IPS-18c (cell line): ENCODE data around the gene SNAP91.
"Not testable (repeated sequence)": the region's sequence is repeated elsewhere in the genome, so short reads cannot be mapped to it uniquely, and the experiment has no call there.

Source experiments
- H3K4me3 ChIP-seq: 2 replicates; pipeline ENCODE4 v1.7.0; 2013; ENCODE audit warnings: low read depth, mild to moderate bottlenecking, low read length, moderate library complexity; ENCODE audit not compliant: insufficient read depth
- H3K9me3 ChIP-seq: one replicate; pipeline ENCODE4 v1.6.1; 2013; ENCODE audit warnings: mild to moderate bottlenecking, low read length, moderate library complexity; ENCODE audit not compliant: control insufficient read depth, insufficient read depth

The SNAP91 gene

GRCh38 chr6:83708970-83709747 is at the start of gene SNAP91:
TSS of gene SNAP91 (minus strand) at chr6:83709101. CDS start at chr6:83707927, 1,174 bp downstream.
- no peaks in the 10 kb centered on the region for H3K9me3 ChIP-seq
- peak within 1 kb of the TSS; percentile 72 for H3K4me3 ChIP-seq

DNA sequence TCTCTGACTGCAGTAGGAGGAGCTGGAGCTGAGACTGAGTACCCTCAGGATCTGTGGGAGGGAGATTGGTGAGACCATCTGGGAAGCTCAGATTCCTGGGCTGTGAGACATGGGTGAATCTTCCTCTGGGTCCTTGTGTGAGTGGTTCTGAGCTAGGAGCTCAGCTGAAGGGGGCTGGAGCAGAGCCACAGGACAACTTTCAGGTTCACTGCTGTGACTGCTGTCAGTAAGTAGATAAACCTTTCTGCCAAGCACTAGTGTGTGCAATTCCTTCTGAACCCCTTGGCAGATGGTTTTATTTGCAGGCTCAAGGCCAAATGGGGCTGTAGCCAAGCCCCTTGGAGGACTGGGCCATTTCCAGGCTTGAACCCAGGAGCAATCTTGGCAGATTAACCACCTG is 49.6 kb upstream of the SNAP91 start:
- H3K9me3 ChIP-seq = no peaks in the 10 kb centered on the region
- no peak overlapping the region for H3K4me3 ChIP-seq

DNA sequence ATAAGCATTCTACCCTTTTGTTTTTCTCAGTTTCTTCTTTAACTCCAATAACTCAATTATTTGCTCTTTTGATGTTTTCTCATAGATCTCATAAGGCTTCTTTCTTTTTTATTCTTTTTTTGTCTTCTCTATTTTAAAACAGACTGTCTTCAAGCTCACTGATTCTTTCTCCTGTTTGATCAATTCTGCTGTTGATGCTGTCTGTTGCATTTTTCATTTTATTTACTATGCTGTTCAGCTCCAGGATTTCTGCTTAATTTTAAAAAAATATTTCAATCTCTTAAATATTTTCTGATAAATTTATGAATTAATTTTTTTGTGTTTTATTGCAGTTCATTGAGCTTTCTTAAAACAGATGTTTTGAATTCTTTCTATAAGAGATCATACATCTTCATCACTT is 48.1 kb upstream of the SNAP91 start:
- H3K9me3 ChIP-seq = no peaks in the 10 kb centered on the region
- H3K4me3 ChIP-seq = no peak overlapping the region

DNA sequence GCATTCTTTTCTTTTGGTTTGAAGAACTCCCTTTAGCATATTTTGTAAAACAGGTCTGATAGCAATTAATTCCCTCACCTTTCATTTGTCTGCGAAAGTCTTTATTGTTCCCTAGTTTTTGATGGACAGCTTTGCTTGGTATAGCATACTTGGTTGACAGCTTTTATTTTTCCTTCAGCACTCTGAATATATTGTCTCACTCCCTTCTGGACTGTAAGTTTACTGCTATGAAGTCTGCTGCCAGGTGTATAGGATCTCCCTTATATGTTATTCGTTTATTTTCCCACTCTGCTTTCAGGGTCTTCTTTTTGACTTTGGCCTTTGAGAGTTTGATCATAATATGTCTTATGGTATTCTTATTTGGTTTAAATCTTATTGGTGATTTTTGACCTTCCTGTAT is 47.7 kb upstream of the SNAP91 start:
- Histone ChIP-seq H3K4me3 (no peak overlapping the region), H3K9me3 (no peaks in the 10 kb centered on the region)

DNA sequence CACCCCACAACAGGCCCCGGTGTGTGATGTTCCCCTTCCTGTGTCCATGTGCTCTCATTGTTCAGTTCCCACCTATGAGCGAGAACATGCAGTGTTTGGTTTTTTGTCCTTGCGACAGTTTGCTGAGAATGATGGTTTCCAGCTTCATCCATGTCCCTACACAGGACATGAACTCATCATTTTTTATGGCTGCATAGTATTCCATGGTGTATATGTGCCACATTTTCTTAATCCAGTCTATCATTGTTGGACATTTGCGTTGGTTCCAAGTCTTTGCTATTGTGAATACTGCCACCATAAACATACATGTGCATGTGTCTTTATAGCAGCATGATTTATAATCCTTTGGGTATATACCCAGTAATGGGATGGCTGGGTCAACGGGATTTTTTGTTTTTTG is 43.5 kb upstream of the SNAP91 start:
- H3K9me3 ChIP-seq, H3K4me3 ChIP-seq: not testable (repeated sequence)

GRCh38 chr6:83741089-83741488 is 32.2 kb upstream of the SNAP91 start:
- no peak overlapping the region for H3K4me3 ChIP-seq
- no peaks in the 10 kb centered on the region for H3K9me3 ChIP-seq

DNA sequence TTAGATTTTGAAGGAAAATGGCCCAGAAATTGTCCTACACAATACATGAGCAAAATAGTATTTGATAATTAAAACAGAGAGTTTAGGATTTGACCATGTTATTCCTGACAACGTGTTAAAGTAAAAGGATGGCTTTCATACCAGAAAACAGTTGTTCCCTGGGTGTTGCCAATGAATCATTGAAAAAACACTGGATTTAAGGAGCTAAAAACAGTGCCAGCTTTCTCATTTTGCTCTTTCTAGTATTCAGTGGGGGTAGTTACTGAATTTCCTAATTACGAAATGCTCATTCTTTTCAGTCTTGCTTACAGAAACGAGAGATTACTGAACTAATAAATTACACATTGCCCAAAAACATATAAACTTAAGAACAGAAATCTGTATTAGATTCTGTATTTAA is 26.6 kb upstream of the SNAP91 start:
- H3K4me3 ChIP-seq = no peak overlapping the region
- H3K9me3 ChIP-seq = no peaks in the 10 kb centered on the region

GRCh38 chr6:83729871-83730270 is 21.0 kb upstream of the SNAP91 start:
- H3K9me3 ChIP-seq = no peaks in the 10 kb centered on the region
- H3K4me3 ChIP-seq = no peak overlapping the region

DNA sequence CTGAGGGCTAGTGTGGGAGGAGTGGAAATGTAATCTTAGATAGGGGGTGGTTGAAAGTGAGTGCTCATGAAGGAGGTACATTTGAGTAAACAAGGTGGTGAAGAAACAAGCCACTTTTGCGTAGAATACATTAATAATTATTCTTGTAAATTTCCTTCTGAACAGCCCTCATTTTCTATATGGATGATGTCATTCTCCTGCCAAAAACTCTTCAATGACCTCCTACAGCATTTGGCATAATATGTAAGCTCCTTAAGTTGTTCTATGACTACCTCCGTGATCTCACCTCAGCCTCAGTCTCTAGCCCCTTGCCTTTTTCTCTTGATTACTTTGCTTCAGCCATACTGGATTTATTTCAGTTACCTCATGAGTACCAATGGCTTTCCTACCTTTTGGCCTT is 14.0 kb upstream of the SNAP91 start:
- Histone ChIP-seq H3K4me3 (no peak overlapping the region), H3K9me3 (no peaks in the 10 kb centered on the region)

DNA sequence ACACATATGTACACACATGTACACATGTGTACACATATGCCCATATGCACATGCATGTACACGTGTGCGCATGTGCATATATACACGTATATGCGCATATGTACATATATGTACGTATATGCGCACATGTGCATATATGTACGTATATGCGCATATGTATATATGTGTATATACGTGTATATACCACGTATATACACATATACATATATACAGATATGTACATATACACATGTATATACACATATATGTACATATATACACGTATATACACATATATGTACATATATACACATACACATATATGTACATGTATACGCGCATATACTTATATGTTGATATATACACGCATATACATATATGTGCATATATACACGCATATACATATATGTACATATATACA is 8.9 kb upstream of the SNAP91 start:
- H3K9me3 ChIP-seq = no peaks in the 10 kb centered on the region
- H3K4me3 ChIP-seq = no peak overlapping the region

- Histone ChIP-seq H3K4me3 (no peak overlapping the region), H3K9me3 (no peaks in the 10 kb centered on the region)
These were observed 3.1 kb upstream of the SNAP91 start for GRCh38 chr6:83711958-83712357.

GRCh38 chr6:83709748-83710050 is 798 bp upstream of the SNAP91 start:
- no peaks in the 10 kb centered on the region for H3K9me3 ChIP-seq
- H3K4me3 ChIP-seq = peak overlapping the region; percentile 72; the same call in 1 of the 2 replicates

DNA sequence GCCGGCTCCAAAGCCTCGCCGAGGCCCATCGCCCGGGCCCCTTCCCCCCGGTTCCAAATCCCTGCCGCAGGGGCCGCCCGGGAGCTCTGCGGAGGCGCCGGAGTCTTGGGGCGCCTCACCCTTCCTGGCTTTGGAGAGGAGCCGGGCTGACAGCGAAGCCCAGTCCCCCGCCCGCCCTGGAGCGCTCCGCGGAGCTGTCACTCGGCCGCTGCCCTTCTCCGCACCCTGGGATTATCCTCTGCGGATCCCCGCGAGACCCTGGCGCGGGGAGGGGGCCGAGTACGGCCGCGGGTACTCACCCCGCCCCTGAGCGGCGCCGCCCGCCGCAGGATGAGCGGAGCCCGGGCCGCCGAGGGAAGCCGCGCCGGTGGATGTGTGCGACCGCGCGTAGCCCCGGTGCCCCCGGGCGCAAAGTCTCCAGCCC is 343 bp downstream of the SNAP91 start:
- H3K4me3 ChIP-seq = peak overlapping the region; percentile 72

GRCh38 chr6:83707829-83708545 is 914 bp downstream of the SNAP91 start:
- Histone ChIP-seq H3K4me3 (peak overlapping the region; percentile 72), H3K9me3 (no peaks in the 10 kb centered on the region)

More for the DNA sequence above, 343 bp downstream of the SNAP91 start:
- H3K9me3 ChIP-seq = no peaks in the 10 kb centered on the region

GRCh38 chr6:83702749-83703148 is 6.2 kb downstream of the SNAP91 start:
- no peaks in the 10 kb centered on the region for H3K9me3 ChIP-seq
- H3K4me3 ChIP-seq = no peak overlapping the region

- no peaks in the 10 kb centered on the region for H3K9me3 ChIP-seq
- H3K4me3 ChIP-seq = no peak overlapping the region
These were observed 6.8 kb downstream of the SNAP91 start for GRCh38 chr6:83702077-83702476.

DNA sequence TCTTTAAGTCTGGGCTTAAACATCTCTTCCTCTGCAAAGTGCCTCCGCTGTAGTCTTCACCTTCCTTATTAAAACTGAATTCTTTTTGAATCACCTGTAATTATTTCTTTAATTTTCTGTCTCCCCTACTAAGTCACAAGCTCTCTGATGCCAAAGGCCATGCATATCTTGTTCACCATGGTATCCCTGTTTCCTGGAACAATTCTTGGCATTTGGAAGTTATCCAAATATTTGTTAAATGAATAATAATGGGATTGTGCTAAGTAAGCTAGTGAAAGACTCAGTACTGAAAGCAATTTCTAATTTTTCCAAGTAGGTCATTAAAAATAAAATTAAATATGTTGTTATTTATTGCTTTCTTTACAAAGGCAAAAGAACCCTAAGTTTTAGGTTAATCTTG is 12.2 kb downstream of the SNAP91 start:
- H3K4me3 ChIP-seq = no peak overlapping the region
- H3K9me3 ChIP-seq = no peaks in the 10 kb centered on the region

DNA sequence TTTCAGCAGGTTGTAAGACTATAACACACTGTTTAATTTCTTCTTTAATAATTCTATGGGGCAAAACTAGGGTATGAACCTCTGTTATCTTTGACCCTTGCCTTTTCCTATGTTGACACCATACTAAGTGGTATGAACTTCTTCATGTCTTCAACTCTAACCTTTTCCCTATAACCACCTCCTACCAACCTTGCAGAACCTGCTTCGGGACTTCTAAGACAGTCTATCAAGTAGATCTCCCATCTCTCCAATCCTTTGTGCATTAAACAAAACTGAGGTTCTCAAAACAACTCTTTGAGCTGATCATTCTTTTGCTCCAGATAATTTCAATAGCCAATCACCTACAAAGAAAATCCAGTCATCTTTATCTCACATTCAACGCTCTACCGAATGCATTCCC is 23.4 kb downstream of the SNAP91 start:
- Histone ChIP-seq H3K4me3 (no peak overlapping the region), H3K9me3 (no peaks in the 10 kb centered on the region)
